GM13976 (cell line): ENCODE measurements around the gene RILP.
A peak's percentile ranks its signal among the peaks of the same experiment; 100 is the strongest.
"Not testable (repeated sequence)": the region's sequence is repeated elsewhere in the genome, so short reads cannot be mapped to it uniquely, and the experiment has no call there.

Experiments
- DNase-seq: peaks from one replicate; pipeline ENCODE4 v3.0.0; 2012; ENCODE audit warnings: low spot score
- CTCF ChIP-seq: IDR thresholded peaks from 2 replicates; pipeline ENCODE4 v1.5.1; 2012; ENCODE audit warnings: borderline replicate concordance, mild to moderate bottlenecking; ENCODE audit not compliant: insufficient read depth; ENCODE audit errors: extremely low read depth, missing control alignments, control extremely low read depth
- in situ Hi-C: fragments of 300-500 bp; cut with MboI; formaldehyde crosslinking; loops from one replicate; pipeline ENCODE4 v1.12.0; 2022; ENCODE audit warnings: low sequenced_read_pairs, mixed read lengths, inconsistent platforms; ENCODE audit not compliant: unreplicated experiment

RILP gene

GRCh38 chr17:1686086-1686485 is 36.4 kb upstream of the RILP start:
- no peak for DNase-seq
- in situ Hi-C loops: no loop called here
- no peak for TF ChIP-seq CTCF

- no peak for TF ChIP-seq CTCF
- in situ Hi-C loops: no loop called here
- peak; percentile 100 for DNase-seq
Observed at GRCh38 chr17:1684378-1685189, 34.9 kb upstream of the RILP start, which contains the start of gene PRPF8. TSS of gene PRPF8 (minus strand) at chr17:1684867. CDS start at chr17:1684571, 296 bp downstream.

- TF ChIP-seq CTCF: no peak
- in situ Hi-C loops: no loop called here
- no peak for DNase-seq
Observed at GRCh38 chr17:1683459-1683858, 33.8 kb upstream of the RILP start.

- DNase-seq: no peak
- in situ Hi-C loops: no loop called here
- TF ChIP-seq CTCF: no peak
Observed at GRCh38 chr17:1676401-1676800, 26.7 kb upstream of the RILP start.

- no peak for DNase-seq
- no peak for TF ChIP-seq CTCF
- in situ Hi-C loops: no loop called here
Observed at GRCh38 chr17:1673041-1673785, 23.5 kb upstream of the RILP start.

- DNase-seq, in situ Hi-C loops: not testable (repeated sequence)
Observed at GRCh38 chr17:1663934-1664333, 14.3 kb upstream of the RILP start.

GRCh38 chr17:1661045-1661444 is 11.4 kb upstream of the RILP start:
- no peak for TF ChIP-seq CTCF
- in situ Hi-C loops: no loop called here

More at GRCh38 chr17:1661045-1661444, 11.4 kb upstream of the RILP start:
- no peak for DNase-seq
